Panc1 (cell line): ENCODE results near the gene CDRT4. TPM values are rescaled to one million over a fixed set of nuclear protein-coding genes. Genes with fewer than 3 reads are reported as not detected.

Source experiments
- ATAC-seq: fragments of 200-7000 bp; cut with Tn5 transposase; 2 replicates; pipeline ENCODE4 v1.9.1; 2020; ENCODE audit warnings: mild to moderate bottlenecking, moderate library complexity
- BruUV-seq: library from RNA; stranded (reverse); fragments of 400-500 nt; replicated peaks from 2 replicates; lab custom pipeline; 2021; lab: Mats Ljungman, UMichigan
- CTCF ChIA-PET: fragments of 300-600 bp; sonication (Branson Sonifier 250); formaldehyde crosslinking; loops from one replicate; lab custom pipeline; 2022; ENCODE audit warnings: antibody characterized with exemption; lab: Charles Lee
- POLR2A ChIA-PET: fragments of 300-600 bp; sonication (Branson Sonifier 250); formaldehyde crosslinking; loops from one replicate; lab custom pipeline; 2022; ENCODE audit warnings: antibody characterized with exemption; lab: Charles Lee
- DNase-seq: peaks from one replicate; pipeline ENCODE4 v3.0.0-alpha.2; 2010; ENCODE audit warnings: low read depth, low spot score
- H3K27ac ChIP-seq: 2 replicates; pipeline ENCODE4 v1.5.1; 2011; ENCODE audit warnings: mild to moderate bottlenecking, low read length, inconsistent platforms
- H3K27me3 ChIP-seq: fragments of 200-500 bp; sonication (Bioruptor generic); 2 replicates; pipeline ENCODE4 v1.6.0; 2014; ENCODE audit warnings: low read length, inconsistent platforms; ENCODE audit not compliant: control insufficient read depth, insufficient read depth
- H3K36me3 ChIP-seq: fragments of 200-500 bp; sonication (Bioruptor generic); 2 replicates; pipeline ENCODE4 v1.5.1; 2014; ENCODE audit warnings: inconsistent platforms, mild to moderate bottlenecking, low read length, moderate library complexity; ENCODE audit not compliant: control insufficient read depth, insufficient read depth
- H3K4me1 ChIP-seq: 2 replicates; pipeline ENCODE4 v1.5.1; 2011; ENCODE audit warnings: inconsistent platforms, mild to moderate bottlenecking, low read length, moderate library complexity; ENCODE audit not compliant: control insufficient read depth, insufficient read depth
- H3K4me3 ChIP-seq, 2 experiments: 2 replicates each; pipeline ENCODE4 v1.5.1; 2011 to 2012; ENCODE audit warnings: low read depth in 2 of 2, low read length in 2 of 2, mild to moderate bottlenecking in 2 of 2, inconsistent platforms in 1 of 2, moderate library complexity in 1 of 2
- H3K9me3 ChIP-seq: fragments of 200-500 bp; sonication (Bioruptor generic); 2 replicates; pipeline ENCODE4 v1.5.1; 2014; ENCODE audit warnings: low read depth, mild to moderate bottlenecking, inconsistent platforms, low read length, moderate library complexity; ENCODE audit not compliant: control insufficient read depth, insufficient read depth
- POLR2AphosphoS5 ChIP-seq: IDR thresholded peaks from 2 replicates; pipeline ENCODE4 v1.6.1; 2012; ENCODE audit warnings: mild to moderate bottlenecking, low read depth, low read length, moderate library complexity
- REST ChIP-seq, 2 experiments: IDR thresholded peaks; 2 replicates each; pipeline ENCODE4 v1.6.1; 2011 to 2012; ENCODE audit warnings: low read depth in 2 of 2, control low read depth in 1 of 2, low read length in 1 of 2, mild to moderate bottlenecking in 1 of 2, moderate library complexity in 1 of 2; ENCODE audit not compliant: insufficient read depth in 1 of 2
- SIN3A ChIP-seq: IDR thresholded peaks from 2 replicates; pipeline ENCODE4 v1.6.1; 2012; ENCODE audit warnings: low read depth, mild to moderate bottlenecking, low read length, moderate library complexity, borderline replicate concordance; ENCODE audit not compliant: insufficient read depth
- TCF7L2 ChIP-seq: IDR thresholded peaks from 2 replicates; pipeline ENCODE4 v1.6.1; 2011; ENCODE audit warnings: mild to moderate bottlenecking, low read depth, low read length, inconsistent platforms
- in situ Hi-C: cut with HindIII; loops from 2 replicates; pipeline ENCODE4 v1.10.0; 2016; ENCODE audit warnings: low sequenced_read_pairs, low pct_unique_long_range_greater_than_20kb
- intact Hi-C: fragments of 100-400 bp; cut with micrococcal nuclease; formaldehyde crosslinking; loops from one replicate; pipeline ENCODE4 v1.10.0; 2022; ENCODE audit not compliant: unreplicated experiment
- total RNA-seq: library from RNA; stranded (reverse); gene quantifications from one replicate; pipeline ENCODE4 v1.2.1, GENCODE V29; 2021; ENCODE audit not compliant: unreplicated experiment
- TF ChIP-seq, protein P1 (sequence below): fragments of 450-650 bp; IDR thresholded peaks from 2 replicates; pipeline ENCODE4 v1.5.1; 2017; ENCODE audit warnings: mild to moderate bottlenecking

CDRT4 gene
- total RNA-seq, 1 experiment from 2014 or later, result 2.8 TPM

- BruUV-seq, result no TSS peak
- Histone ChIP-seq H3K36me3 (no peaks in the 10 kb centered on the region), H3K27ac (no peak overlapping the region), H3K4me3 (no peak overlapping the region), H3K4me1 (no peaks in the 10 kb centered on the region), H3K27me3 (no peaks in the 10 kb centered on the region), H3K9me3 (no peaks in the 10 kb centered on the region)
- ATAC-seq (no peak), DNase-seq (no peak)
- intact Hi-C loops, result no loop called here
- POLR2A ChIA-PET, result no interaction called here
- in situ Hi-C loops, result no loop called here
- TF ChIP-seq TCF7L2 (no peak), REST (IDR thresholded peaks at IDR 0.05; ENCODE audit: insufficient read depth in 1 of 2, low read depth in 2 of 2, low read length in 1 of 2) (no peak), SIN3A (no peak), POLR2AphosphoS5 (no peak)
- TF ChIP-seq, protein P1, sequence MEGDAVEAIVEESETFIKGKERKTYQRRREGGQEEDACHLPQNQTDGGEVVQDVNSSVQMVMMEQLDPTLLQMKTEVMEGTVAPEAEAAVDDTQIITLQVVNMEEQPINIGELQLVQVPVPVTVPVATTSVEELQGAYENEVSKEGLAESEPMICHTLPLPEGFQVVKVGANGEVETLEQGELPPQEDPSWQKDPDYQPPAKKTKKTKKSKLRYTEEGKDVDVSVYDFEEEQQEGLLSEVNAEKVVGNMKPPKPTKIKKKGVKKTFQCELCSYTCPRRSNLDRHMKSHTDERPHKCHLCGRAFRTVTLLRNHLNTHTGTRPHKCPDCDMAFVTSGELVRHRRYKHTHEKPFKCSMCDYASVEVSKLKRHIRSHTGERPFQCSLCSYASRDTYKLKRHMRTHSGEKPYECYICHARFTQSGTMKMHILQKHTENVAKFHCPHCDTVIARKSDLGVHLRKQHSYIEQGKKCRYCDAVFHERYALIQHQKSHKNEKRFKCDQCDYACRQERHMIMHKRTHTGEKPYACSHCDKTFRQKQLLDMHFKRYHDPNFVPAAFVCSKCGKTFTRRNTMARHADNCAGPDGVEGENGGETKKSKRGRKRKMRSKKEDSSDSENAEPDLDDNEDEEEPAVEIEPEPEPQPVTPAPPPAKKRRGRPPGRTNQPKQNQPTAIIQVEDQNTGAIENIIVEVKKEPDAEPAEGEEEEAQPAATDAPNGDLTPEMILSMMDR, result no peak
- CTCF ChIA-PET, result no interaction called here
Measured at GRCh38 chr17:15511142-15511541, 43.7 kb upstream of the CDRT4 start.

DNA sequence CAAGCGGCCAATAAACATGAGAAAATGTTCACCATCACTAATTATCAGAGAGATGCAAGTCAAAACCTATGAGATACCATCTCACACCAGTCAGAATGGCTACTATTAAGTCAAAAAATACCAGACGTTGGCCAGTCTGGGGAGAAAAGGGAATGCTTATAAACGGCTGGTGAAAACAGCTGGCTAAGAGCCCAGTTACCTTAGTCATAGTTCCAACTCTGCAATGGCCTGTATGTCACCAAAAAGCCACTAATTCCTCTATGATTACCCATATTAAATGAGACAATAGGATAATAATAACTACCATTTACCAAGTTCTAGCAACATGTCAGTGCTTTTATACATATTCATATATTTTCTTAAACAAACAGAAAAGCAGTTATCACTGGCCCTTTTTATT, 42.9 kb upstream of the CDRT4 start:
- in situ Hi-C loops (no loop called here), intact Hi-C loops (no loop called here)
- Histone ChIP-seq H3K27ac (no peak overlapping the region), H3K4me1 (no peaks in the 10 kb centered on the region), H3K9me3 (no peaks in the 10 kb centered on the region), H3K36me3 (no peaks in the 10 kb centered on the region), H3K27me3 (no peaks in the 10 kb centered on the region), H3K4me3 (no peak overlapping the region)
- TF ChIP-seq TCF7L2 (no peak), SIN3A (no peak), REST (IDR thresholded peaks at IDR 0.05; ENCODE audit: insufficient read depth in 1 of 2, low read depth in 2 of 2, low read length in 1 of 2) (no peak)
- TF ChIP-seq, protein P1, result no peak
- DNase-seq, result peak; percentile 42
- ChIA-PET CTCF (no interaction called here), POLR2A (no interaction called here)
- no TSS peak for BruUV-seq
- ATAC-seq, result no peak
